ENCODE results near the gene CYGB. TPM values are rescaled to one million over a fixed set of nuclear protein-coding genes. Genes with fewer than 3 reads are reported as not detected.

Gene CYGB
- total and polyA plus RNA-seq, 10 of the 15 experiments (the other 5 are each of a cell fraction or from before 2014, with no cell fraction given) = 0.34 TPM; not detected in 9

- H3K36me3 ChIP-seq (ENCODE audit: control insufficient read depth in 2 of 2, insufficient read depth in 2 of 2, low read length in 1 of 2) = no peaks in the 10 kb centered on the region
- H3K4me1 ChIP-seq (ENCODE audit: control insufficient read depth, insufficient read depth, low read length) = peaks cover 24% of the 10 kb centered on the region
- H3K79me2 ChIP-seq (ENCODE audit: control insufficient read depth, insufficient read depth, low read length) = no peaks in the 10 kb centered on the region
- no peak overlapping the region for H3K4me2 ChIP-seq (ENCODE audit: control insufficient read depth, insufficient read depth)
- POLR2A ChIA-PET = no interaction called here
- FAIRE-seq (no peak), ATAC-seq (no peak), DNase-seq (ENCODE audit: low read depth, low spot score) (no peak)
- no peaks in the 10 kb centered on the region for H3K9me3 ChIP-seq (replicated peaks; ENCODE audit: control insufficient read depth, insufficient read depth, low read length)
- SMC1A ChIA-PET (ENCODE audit: uncharacterized antibody, unreplicated experiment) = interaction anchor here (1.0 to 1.3 kb wide), 2 partner anchors 18 to 21 kb away, joined by 3 to 5 read pairs; no protein-coding TSS in a partner anchor
- in situ Hi-C loops (cut with MboI) = no loop called here
- RAD21 ChIA-PET (ENCODE audit: unreplicated experiment) = interaction anchor here (0.6 kb wide), 1 partner anchor 12 kb away, joined by 3 read pairs; no protein-coding TSS in a partner anchor
- no peaks in the 10 kb centered on the region for H3K27me3 ChIP-seq (replicated peaks in 1 of 2; ENCODE audit: control insufficient read depth in 2 of 2, insufficient read depth in 2 of 2, low read length in 1 of 2)
- CTCF ChIA-PET = interaction anchor here (1.3 to 2.1 kb wide), 3 partner anchors 19 to 46 kb away, joined by 4 to 12 read pairs (median 6); no protein-coding TSS in a partner anchor
- no peak overlapping the region for H3K9ac ChIP-seq (ENCODE audit: control insufficient read depth, insufficient read depth, low read length)
- WGBS (ENCODE audit: insufficient coverage, insufficient replicate concordance, low lambda C conversion rate, missing lambda C conversion rate) = 99% methylated on average over 7 of the region's 7 CpGs
- no peak overlapping the region for H2AFZ ChIP-seq (ENCODE audit: control insufficient read depth, low read depth, low read length)
- no TSS peak for BruUV-seq (replicated peaks)
- intact Hi-C loops (cut with micrococcal nuclease; ENCODE audit: unreplicated experiment) = no loop called here
- no peak overlapping the region for H3K4me3 ChIP-seq
- H3K27ac ChIP-seq (ENCODE audit: control insufficient read depth, insufficient read depth) = no peak overlapping the region
- H4K20me1 ChIP-seq (ENCODE audit: control insufficient read depth, insufficient read depth) = no peaks in the 10 kb centered on the region
- TF ChIP-seq RELA (IDR thresholded peaks at IDR 0.05; ENCODE audit: borderline replicate concordance, partially characterized antibody) = no peak
- TF ChIP-seq NR2C2 (IDR thresholded peaks at IDR 0.05; ENCODE audit: borderline replicate concordance, control insufficient read depth, insufficient read length, low read depth) = no peak
- TF ChIP-seq FOXK2 (IDR thresholded peaks at IDR 0.05) = no peak
- no peak for TF ChIP-seq ESRRA (IDR thresholded peaks at IDR 0.05; ENCODE audit: low read length)
- TF ChIP-seq PML (IDR thresholded peaks at IDR 0.05; ENCODE audit: low read length) = no peak
- no peak for TF ChIP-seq EED (IDR thresholded peaks at IDR 0.05; ENCODE audit: low read depth)
- no peak for TF ChIP-seq SIX5 (IDR thresholded peaks at IDR 0.05; ENCODE audit: low read depth, low read length, severe bottlenecking)
- TF ChIP-seq, protein P1, sequence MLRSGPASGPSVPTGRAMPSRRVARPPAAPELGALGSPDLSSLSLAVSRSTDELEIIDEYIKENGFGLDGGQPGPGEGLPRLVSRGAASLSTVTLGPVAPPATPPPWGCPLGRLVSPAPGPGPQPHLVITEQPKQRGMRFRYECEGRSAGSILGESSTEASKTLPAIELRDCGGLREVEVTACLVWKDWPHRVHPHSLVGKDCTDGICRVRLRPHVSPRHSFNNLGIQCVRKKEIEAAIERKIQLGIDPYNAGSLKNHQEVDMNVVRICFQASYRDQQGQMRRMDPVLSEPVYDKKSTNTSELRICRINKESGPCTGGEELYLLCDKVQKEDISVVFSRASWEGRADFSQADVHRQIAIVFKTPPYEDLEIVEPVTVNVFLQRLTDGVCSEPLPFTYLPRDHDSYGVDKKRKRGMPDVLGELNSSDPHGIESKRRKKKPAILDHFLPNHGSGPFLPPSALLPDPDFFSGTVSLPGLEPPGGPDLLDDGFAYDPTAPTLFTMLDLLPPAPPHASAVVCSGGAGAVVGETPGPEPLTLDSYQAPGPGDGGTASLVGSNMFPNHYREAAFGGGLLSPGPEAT (IDR thresholded peaks at IDR 0.05; ENCODE audit: low read depth) = no peak
- TF ChIP-seq, protein P2, sequence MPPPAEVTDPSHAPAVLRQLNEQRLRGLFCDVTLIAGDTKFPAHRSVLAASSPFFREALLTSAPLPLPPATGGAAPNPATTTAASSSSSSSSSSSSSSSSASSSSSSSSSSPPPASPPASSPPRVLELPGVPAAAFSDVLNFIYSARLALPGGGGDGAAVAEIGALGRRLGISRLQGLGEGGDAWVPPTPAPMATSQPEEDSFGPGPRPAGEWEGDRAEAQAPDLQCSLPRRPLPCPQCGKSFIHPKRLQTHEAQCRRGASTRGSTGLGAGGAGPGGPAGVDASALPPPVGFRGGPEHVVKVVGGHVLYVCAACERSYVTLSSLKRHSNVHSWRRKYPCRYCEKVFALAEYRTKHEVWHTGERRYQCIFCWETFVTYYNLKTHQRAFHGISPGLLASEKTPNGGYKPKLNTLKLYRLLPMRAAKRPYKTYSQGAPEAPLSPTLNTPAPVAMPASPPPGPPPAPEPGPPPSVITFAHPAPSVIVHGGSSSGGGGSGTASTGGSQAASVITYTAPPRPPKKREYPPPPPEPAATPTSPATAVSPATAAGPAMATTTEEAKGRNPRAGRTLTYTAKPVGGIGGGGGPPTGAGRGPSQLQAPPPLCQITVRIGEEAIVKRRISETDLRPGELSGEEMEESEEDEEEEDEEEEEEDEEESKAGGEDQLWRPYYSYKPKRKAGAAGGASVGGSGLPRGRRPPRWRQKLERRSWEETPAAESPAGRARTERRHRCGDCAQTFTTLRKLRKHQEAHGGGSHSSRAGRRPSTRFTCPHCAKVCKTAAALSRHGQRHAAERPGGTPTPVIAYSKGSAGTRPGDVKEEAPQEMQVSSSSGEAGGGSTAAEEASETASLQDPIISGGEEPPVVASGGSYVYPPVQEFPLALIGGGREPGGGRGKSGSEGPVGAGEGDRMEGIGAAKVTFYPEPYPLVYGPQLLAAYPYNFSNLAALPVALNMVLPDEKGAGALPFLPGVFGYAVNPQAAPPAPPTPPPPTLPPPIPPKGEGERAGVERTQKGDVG (CRISPR knock-in tag; IDR thresholded peaks at IDR 0.05) = no peak
- no peak for TF ChIP-seq HDGF (IDR thresholded peaks at IDR 0.05)
- no peak for TF ChIP-seq NFXL1 (IDR thresholded peaks at IDR 0.05; ENCODE audit: borderline replicate concordance)
- TF ChIP-seq ASH2L (IDR thresholded peaks at IDR 0.05; ENCODE audit: borderline replicate concordance, low read depth) = no peak
- TF ChIP-seq FOS (IDR thresholded peaks at IDR 0.05; ENCODE audit: borderline replicate concordance, extremely low read depth, insufficient read length) = no peak
- TF ChIP-seq MYC (IDR thresholded peaks at IDR 0.05; ENCODE audit: insufficient read depth, insufficient read length, insufficient replicate concordance, low read length, severe bottlenecking) = no peak
- no peak for TF ChIP-seq BMI1 (IDR thresholded peaks at IDR 0.05; ENCODE audit: borderline replicate concordance)
- no peak for TF ChIP-seq ATF7 (IDR thresholded peaks at IDR 0.05; ENCODE audit: low read depth)
- TF ChIP-seq, protein P3, sequence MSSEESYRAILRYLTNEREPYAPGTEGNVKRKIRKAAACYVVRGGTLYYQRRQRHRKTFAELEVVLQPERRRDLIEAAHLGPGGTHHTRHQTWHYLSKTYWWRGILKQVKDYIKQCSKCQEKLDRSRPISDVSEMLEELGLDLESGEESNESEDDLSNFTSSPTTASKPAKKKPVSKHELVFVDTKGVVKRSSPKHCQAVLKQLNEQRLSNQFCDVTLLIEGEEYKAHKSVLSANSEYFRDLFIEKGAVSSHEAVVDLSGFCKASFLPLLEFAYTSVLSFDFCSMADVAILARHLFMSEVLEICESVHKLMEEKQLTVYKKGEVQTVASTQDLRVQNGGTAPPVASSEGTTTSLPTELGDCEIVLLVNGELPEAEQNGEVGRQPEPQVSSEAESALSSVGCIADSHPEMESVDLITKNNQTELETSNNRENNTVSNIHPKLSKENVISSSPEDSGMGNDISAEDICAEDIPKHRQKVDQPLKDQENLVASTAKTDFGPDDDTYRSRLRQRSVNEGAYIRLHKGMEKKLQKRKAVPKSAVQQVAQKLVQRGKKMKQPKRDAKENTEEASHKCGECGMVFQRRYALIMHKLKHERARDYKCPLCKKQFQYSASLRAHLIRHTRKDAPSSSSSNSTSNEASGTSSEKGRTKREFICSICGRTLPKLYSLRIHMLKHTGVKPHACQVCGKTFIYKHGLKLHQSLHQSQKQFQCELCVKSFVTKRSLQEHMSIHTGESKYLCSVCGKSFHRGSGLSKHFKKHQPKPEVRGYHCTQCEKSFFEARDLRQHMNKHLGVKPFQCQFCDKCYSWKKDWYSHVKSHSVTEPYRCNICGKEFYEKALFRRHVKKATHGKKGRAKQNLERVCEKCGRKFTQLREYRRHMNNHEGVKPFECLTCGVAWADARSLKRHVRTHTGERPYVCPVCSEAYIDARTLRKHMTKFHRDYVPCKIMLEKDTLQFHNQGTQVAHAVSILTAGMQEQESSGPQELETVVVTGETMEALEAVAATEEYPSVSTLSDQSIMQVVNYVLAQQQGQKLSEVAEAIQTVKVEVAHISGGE (CRISPR knock-in tag; IDR thresholded peaks at IDR 0.05) = no peak
- TF ChIP-seq NFYB (IDR thresholded peaks at IDR 0.05; ENCODE audit: insufficient read depth, low read depth, low read length) = no peak
Measured at GRCh38 chr17:76577876-76578275, 40.4 kb upstream of the CYGB start.
